ENCODE results near the gene HNF4A.

- TF ChIP-seq CTCF (IDR thresholded peaks at IDR 0.05; ENCODE audit: low read depth, low read length) (no peak), EZH2phosphoT487 (IDR thresholded peaks at IDR 0.05; ENCODE audit: low read depth) (no peak)
Measured at GRCh38 chr20:44439318-44439717, 83.8 kb downstream of the HNF4A start.
